ENCODE measurements around the gene ATF7IP. TPM values are rescaled to one million over a fixed set of nuclear protein-coding genes. Genes with fewer than 3 reads are reported as not detected.

The ATF7IP gene
- total RNA-seq, 1 experiment from 2014 or later: 172 TPM

DNA sequence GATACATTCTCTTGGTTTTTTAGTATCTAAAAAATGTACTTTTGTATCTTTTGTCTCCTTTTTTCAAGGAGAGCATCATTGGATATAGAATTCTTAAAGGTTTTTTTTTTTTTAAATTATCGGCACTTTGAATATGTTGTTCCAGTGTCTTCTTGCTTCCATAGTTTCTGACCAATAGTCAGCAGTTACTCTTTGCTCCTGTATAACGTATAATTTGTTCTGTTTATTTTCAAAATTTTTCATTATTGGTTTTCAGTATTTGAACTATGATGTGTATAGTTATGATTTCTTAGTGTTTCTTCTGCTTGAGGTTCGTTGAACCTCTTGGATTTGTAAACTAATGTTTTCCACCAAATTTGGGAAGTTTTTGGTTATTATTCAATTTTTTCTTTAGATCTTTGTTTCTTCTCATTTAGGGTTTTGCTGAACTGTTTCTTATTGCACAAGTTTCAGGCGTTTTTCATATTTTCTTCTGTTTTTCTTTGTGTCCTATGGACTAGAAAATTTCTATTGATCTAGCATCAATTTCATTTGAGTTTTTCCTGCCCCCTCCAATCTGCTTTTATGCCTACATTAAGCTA is 108.3 kb downstream of the ATF7IP start:
- no peaks in the 10 kb centered on the region for H3K4me1 Mint-ChIP-seq
- Histone ChIP-seq H2BK5ac (ENCODE audit: insufficient read length, low read length) (no peak overlapping the region), H3K9me3 (ENCODE audit: control insufficient read depth, low read depth, low read length) (peaks cover 7% of the 10 kb centered on the region), H2BK15ac (ENCODE audit: low read depth, low read length) (no peak overlapping the region), H2BK12ac (ENCODE audit: insufficient read length, low read depth, low read length) (no peak overlapping the region), H3K79me2 (ENCODE audit: insufficient read depth, low read length) (no peaks in the 10 kb centered on the region; the same call in 1 of the 2 replicates), H2BK20ac (ENCODE audit: low read depth, low read length, poor library complexity, severe bottlenecking) (no peak overlapping the region), H3K56ac (ENCODE audit: insufficient read length, low read depth, low read length) (no peak overlapping the region), H3K23me2 (ENCODE audit: insufficient read length, low read depth, low read length, poor library complexity, severe bottlenecking) (no peaks in the 10 kb centered on the region), H3K27me3 (ENCODE audit: insufficient read depth, low read length) (no peaks in the 10 kb centered on the region), H2AK5ac (ENCODE audit: insufficient read length, low read length) (no peak overlapping the region), H4K5ac (ENCODE audit: insufficient read length, low read depth, low read length) (no peak overlapping the region), H4K8ac (replicated peaks; ENCODE audit: insufficient read length, low read depth, low read length) (no peak overlapping the region), H3K79me1 (ENCODE audit: insufficient read depth, low read depth, low read length, poor library complexity, severe bottlenecking) (peaks cover 4% of the 10 kb centered on the region), H3K4me2 (ENCODE audit: insufficient read depth, insufficient read length, low read length) (no peak overlapping the region), H3K4ac (ENCODE audit: low read depth, low read length) (no peak overlapping the region), H3K23ac (ENCODE audit: insufficient read length, low read depth, low read length) (no peak overlapping the region), H4K20me1 (ENCODE audit: control insufficient read depth, insufficient read depth, insufficient read length) (no peaks in the 10 kb centered on the region), H2BK120ac (ENCODE audit: low read depth, low read length, poor library complexity, severe bottlenecking) (no peak overlapping the region), H3K27ac (ENCODE audit: insufficient read length, low read depth, low read length) (no peak overlapping the region), H3T11ph (ENCODE audit: low read length) (no peak overlapping the region), H3K18ac (ENCODE audit: insufficient read length, low read depth, low read length) (no peak overlapping the region), H3K4me1 (ENCODE audit: insufficient read depth, low read length) (no peaks in the 10 kb centered on the region), H3K14ac (ENCODE audit: insufficient read depth, low read length) (no peak overlapping the region), H3K9ac (ENCODE audit: extremely low read depth, insufficient read length, low read length) (no peak overlapping the region), H2AFZ (ENCODE audit: low read length) (no peak overlapping the region), H4K91ac (ENCODE audit: insufficient read length, low read depth, low read length) (no peak overlapping the region)
- H3K27ac Mint-ChIP-seq: no peak overlapping the region
- H3K27me3 Mint-ChIP-seq (ENCODE audit: low read depth): no peaks in the 10 kb centered on the region
- no peak for DNase-seq
- peaks cover 61 to 80% (median 79%) of the 10 kb centered on the region in 3 experiments for H3K36me3 Mint-ChIP-seq (ENCODE audit: insufficient read depth in 1 of 3, low read depth in 3 of 3)
- H3K9me3 Mint-ChIP-seq: peaks cover 29 to 35% of the 10 kb centered on the region in 2 experiments
- no peak for TF ChIP-seq CTCF (conservative IDR thresholded peaks at IDR 0.05)
- no peak overlapping the region for H3K4me3 Mint-ChIP-seq
- no CpG with 5 or more reads among the region's 4 CpGs for WGBS (ENCODE audit: extremely low coverage, insufficient read length, low lambda C conversion rate)
